Measurements from ENCODE around the gene FRMD6.

- TF ChIP-seq POLR2A (IDR thresholded peaks at IDR 0.05) = no peak
- TF ChIP-seq, protein P1, sequence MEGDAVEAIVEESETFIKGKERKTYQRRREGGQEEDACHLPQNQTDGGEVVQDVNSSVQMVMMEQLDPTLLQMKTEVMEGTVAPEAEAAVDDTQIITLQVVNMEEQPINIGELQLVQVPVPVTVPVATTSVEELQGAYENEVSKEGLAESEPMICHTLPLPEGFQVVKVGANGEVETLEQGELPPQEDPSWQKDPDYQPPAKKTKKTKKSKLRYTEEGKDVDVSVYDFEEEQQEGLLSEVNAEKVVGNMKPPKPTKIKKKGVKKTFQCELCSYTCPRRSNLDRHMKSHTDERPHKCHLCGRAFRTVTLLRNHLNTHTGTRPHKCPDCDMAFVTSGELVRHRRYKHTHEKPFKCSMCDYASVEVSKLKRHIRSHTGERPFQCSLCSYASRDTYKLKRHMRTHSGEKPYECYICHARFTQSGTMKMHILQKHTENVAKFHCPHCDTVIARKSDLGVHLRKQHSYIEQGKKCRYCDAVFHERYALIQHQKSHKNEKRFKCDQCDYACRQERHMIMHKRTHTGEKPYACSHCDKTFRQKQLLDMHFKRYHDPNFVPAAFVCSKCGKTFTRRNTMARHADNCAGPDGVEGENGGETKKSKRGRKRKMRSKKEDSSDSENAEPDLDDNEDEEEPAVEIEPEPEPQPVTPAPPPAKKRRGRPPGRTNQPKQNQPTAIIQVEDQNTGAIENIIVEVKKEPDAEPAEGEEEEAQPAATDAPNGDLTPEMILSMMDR (IDR thresholded peaks at IDR 0.05) = no peak
- TF ChIP-seq POLR2AphosphoS5 (IDR thresholded peaks at IDR 0.05) = no peak
- no peak for TF ChIP-seq EP300 (IDR thresholded peaks at IDR 0.05)
These were observed 26.0 kb downstream of the FRMD6 start for GRCh38 chr14:51677738-51678137.

Measured in upper lobe of left lung (tissue), 4 donors.